ENCODE results near the gene ABI1. TPM values are rescaled to one million over a fixed set of nuclear protein-coding genes. Genes with fewer than 3 reads are reported as not detected.

Gene ABI1
- total RNA-seq, 4 donors from 2014 or later = 28.7 to 55.3 (median 48.5) TPM

DNA sequence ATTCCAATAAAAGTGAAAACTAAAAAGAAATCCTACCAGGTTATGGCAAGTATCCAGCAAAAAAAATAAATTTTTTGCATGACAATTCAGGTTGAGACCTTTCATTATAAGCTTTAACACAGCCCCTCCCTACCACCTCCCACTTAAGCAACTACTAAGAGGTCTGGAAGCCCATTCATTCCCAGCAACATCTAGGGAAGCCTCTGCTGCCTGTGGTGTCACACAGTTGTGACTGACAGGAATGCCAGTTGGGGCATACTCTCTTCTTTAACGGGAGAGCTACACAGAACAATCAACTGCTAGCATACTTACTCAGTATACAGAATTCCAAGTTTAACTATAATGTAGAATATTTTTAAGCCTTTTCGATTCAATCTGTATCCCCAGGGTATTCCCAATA lies 27.8 kb downstream of the ABI1 start:
- TF ChIP-seq POLR2A (IDR thresholded peaks at IDR 0.05) (no peak), CTCF (IDR thresholded peaks at IDR 0.05) (no peak)
- Histone ChIP-seq H3K4me1 (no peaks in the 10 kb centered on the region), H3K27me3 (no peaks in the 10 kb centered on the region), H3K27ac (no peak overlapping the region), H3K36me3 (no peaks in the 10 kb centered on the region), H3K4me3 (no peak overlapping the region), H3K9me3 (no peaks in the 10 kb centered on the region)
- DNase-seq = no peak

- H3K27ac ChIP-seq = no peak overlapping the region
- no peak for DNase-seq
- H3K9me3 ChIP-seq = no peaks in the 10 kb centered on the region
- H3K4me3 ChIP-seq = no peak overlapping the region
- TF ChIP-seq CTCF (IDR thresholded peaks at IDR 0.05) (peak in 2 of 6 experiments; percentile 7 to 26), POLR2A (IDR thresholded peaks at IDR 0.05) (no peak)
- H3K4me1 ChIP-seq = no peaks in the 10 kb centered on the region
- H3K36me3 ChIP-seq = no peaks in the 10 kb centered on the region
- no peaks in the 10 kb centered on the region for H3K27me3 ChIP-seq
Measured at GRCh38 chr10:26831936-26832335, 28.8 kb downstream of the ABI1 start.

DNA sequence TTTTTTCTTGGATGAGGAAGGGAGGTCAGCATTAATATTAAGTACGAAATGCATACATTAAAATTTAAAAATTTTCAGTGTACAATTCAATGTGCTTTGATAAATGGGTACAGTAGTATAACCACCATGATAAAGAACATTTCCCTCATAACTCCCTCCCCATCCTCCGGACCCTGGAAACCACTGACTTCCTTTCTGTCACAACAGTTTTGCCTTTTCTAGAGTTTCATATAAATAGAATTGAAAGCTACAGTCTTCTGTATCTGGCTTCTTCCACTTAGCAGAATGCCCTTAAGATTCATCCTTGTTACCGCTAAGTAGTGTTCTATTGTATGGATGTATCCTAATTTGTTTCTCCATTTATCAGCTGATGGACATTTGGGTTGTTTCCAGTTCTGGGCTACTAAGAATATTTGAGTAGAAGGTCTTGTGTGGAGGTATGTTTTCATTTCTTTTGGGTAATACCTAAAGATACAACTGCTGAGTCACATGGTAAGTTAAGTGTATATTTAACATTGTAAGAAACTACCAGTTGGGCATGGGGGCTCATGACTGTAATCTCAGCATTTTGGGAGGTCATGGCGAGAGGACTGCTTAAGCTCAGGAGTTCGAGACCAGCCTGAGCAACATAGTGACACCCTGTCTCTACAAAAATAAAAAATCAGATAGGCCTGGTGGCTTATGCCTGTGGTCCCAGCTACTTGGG lies 30.8 kb downstream of the ABI1 start:
- Histone ChIP-seq H3K9me3 (no peaks in the 10 kb centered on the region), H3K4me3 (no peak overlapping the region), H3K4me1 (no peaks in the 10 kb centered on the region), H3K27ac (no peak overlapping the region), H3K36me3 (no peaks in the 10 kb centered on the region), H3K27me3 (no peaks in the 10 kb centered on the region)
- no peak for DNase-seq
- no peak for TF ChIP-seq POLR2A (IDR thresholded peaks at IDR 0.05)
- TF ChIP-seq CTCF (IDR thresholded peaks at IDR 0.05) = no peak

GRCh38 chr10:26824015-26824690 lies 36.6 kb downstream of the ABI1 start:
- TF ChIP-seq CTCF (IDR thresholded peaks at IDR 0.05) (no peak), POLR2A (IDR thresholded peaks at IDR 0.05) (no peak)
- no peaks in the 10 kb centered on the region for H3K4me1 ChIP-seq
- no peaks in the 10 kb centered on the region for H3K27me3 ChIP-seq
- no peak overlapping the region for H3K27ac ChIP-seq
- H3K36me3 ChIP-seq = peaks cover 0 to 5% (median 0%) of the 10 kb centered on the region in 3 donors
- no peak for DNase-seq
- H3K4me3 ChIP-seq = no peak overlapping the region
- no peaks in the 10 kb centered on the region for H3K9me3 ChIP-seq

DNA sequence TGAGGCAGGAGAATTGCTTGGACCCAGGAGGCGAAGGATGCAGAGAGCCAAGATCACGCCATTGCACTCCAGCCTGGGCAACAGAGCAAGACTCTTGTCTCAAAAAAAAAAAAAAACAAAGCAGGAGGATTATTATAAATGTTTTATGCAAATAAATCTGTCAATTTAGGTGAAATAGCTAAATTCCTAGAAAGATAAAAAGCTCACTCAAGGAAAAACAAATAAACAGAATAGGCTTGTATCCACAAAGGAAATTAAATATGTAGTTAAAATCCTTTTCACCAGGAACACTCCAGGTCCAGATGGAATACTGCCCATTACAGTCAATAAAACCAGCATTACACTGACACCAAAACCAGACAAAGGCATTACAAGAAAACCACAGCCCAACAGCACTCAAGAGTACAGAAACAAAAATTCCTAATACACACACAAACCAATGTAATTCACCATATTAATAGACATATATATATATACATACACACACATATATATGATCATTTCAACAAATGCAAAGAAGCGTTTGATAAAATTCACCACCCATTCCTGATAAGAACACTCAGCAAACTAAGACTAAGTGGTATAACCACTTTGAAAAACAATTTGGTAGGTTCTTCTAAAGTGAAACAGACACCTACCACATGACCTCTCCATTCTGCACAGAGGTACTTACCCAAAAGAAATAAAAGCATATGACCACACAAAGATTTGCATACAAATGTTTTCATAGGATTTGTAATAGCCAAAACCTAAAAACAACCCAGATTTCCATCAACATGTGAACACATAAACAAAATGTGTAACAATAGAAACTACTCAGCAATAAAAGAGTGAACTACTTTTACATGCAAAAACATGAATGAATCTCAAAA lies 38.8 kb downstream of the ABI1 start:
- Histone ChIP-seq H3K4me3 (no peak overlapping the region), H3K9me3 (no peaks in the 10 kb centered on the region), H3K27me3 (no peaks in the 10 kb centered on the region), H3K4me1 (no peaks in the 10 kb centered on the region), H3K36me3 (peaks cover 0 to 5% (median 0%) of the 10 kb centered on the region in 3 donors), H3K27ac (no peak overlapping the region)
- DNase-seq = no peak
- TF ChIP-seq CTCF (IDR thresholded peaks at IDR 0.05) (no peak), POLR2A (IDR thresholded peaks at IDR 0.05) (no peak)
